ENCODE measurements around the gene TRIM29. TPM values are rescaled to one million over a fixed set of nuclear protein-coding genes. Genes with fewer than 3 reads are reported as not detected.

Gene TRIM29, protein sequence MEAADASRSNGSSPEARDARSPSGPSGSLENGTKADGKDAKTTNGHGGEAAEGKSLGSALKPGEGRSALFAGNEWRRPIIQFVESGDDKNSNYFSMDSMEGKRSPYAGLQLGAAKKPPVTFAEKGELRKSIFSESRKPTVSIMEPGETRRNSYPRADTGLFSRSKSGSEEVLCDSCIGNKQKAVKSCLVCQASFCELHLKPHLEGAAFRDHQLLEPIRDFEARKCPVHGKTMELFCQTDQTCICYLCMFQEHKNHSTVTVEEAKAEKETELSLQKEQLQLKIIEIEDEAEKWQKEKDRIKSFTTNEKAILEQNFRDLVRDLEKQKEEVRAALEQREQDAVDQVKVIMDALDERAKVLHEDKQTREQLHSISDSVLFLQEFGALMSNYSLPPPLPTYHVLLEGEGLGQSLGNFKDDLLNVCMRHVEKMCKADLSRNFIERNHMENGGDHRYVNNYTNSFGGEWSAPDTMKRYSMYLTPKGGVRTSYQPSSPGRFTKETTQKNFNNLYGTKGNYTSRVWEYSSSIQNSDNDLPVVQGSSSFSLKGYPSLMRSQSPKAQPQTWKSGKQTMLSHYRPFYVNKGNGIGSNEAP
- total RNA-seq: 3.0 TPM

DNA sequence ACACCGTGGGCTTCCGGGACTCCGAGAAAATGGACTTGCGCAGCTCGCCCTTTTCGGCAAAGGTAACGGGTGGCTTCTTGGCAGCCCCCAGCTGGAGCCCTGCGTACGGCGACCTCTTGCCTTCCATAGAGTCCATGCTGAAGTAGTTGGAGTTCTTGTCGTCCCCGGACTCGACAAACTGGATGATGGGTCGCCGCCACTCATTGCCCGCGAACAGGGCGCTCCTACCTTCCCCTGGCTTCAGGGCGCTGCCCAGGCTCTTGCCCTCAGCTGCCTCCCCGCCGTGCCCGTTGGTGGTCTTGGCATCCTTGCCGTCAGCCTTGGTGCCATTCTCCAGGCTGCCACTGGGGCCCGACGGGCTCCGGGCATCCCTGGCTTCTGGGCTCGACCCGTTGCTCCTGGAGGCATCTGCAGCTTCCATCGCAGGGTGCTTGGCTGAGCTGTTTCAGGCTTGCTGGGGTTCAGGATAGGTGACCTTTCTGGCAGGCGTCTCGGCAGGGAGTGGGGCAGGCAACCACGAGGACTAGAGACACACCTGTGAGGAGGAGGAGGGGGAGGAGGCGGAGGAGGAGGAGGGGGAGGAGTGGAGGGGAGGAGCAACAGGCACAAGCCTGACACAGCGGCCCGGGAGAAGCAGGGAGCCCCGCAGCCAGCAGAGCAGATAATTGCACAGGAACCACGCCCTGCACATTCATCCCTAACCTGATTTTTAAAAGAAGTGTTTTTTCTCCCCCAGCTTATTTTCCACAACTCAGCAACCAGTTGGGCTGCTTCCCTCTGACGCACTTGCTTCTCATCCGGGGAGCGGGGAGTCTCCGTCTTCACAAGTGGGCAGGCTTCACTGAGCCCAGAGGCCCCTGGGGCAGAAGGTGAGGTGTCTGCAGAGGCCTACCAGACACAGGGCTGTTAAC lies at the start of gene TRIM29:
TSS of gene TRIM29 (minus strand) at position 503 of the 911 bp plus-strand sequence. CDS start at position 421, 82 bp downstream.

Other genes with a start within 250 kb of the TRIM29 start
- 38.0 TPM for gene OAF, start 72.9 kb upstream of the TRIM29 start, total RNA-seq
- 0.58 TPM for gene POU2F3, start 102.0 kb upstream of the TRIM29 start, total RNA-seq
- 8.8 TPM for gene TLCD5, start 187.2 kb upstream of the TRIM29 start, total RNA-seq
- 136 TPM for gene ARHGEF12, start 198.3 kb upstream of the TRIM29 start, total RNA-seq